Measurements from ENCODE around the gene NTRK2. TPM values are rescaled to one million over a fixed set of nuclear protein-coding genes. Genes with fewer than 3 reads are reported as not detected.

NTRK2 gene
- total and polyA plus RNA-seq, 7 donors = 0.46 to 3.0 (median 2.1) TPM

- Histone ChIP-seq H3K9me3 (no peaks in the 10 kb centered on the region), H3K36me3 (no peaks in the 10 kb centered on the region), H3K4me1 (no peaks in the 10 kb centered on the region), H3K27me3 (no peaks in the 10 kb centered on the region), H3K27ac (no peak overlapping the region), H3K4me3 (no peak overlapping the region)
- intact Hi-C loops (cut with DNase I) = no loop called here
- 85 to 96% methylated on average over 2 of the region's 2 CpGs for WGBS, 2 donors
- TF ChIP-seq POLR2A (IDR thresholded peaks at IDR 0.05) = no peak
- no peak for TF ChIP-seq POLR2AphosphoS5 (IDR thresholded peaks at IDR 0.05)
- TF ChIP-seq EP300 (IDR thresholded peaks at IDR 0.05) = no peak
- no peak for TF ChIP-seq CTCF (IDR thresholded peaks at IDR 0.05)
- no peak for DNase-seq
Measured at GRCh38 chr9:84943482-84944050, 274.0 kb downstream of the NTRK2 start.

- no peak for DNase-seq
- H3K4me1 ChIP-seq = no peaks in the 10 kb centered on the region
- no peaks in the 10 kb centered on the region for H3K36me3 ChIP-seq
- intact Hi-C loops (cut with DNase I) = no loop called here
- WGBS, 2 donors = 72 to 79% methylated on average over 8 of the region's 8 CpGs
- no peak overlapping the region for H3K27ac ChIP-seq
- H3K4me3 ChIP-seq = no peak overlapping the region
- no peaks in the 10 kb centered on the region for H3K27me3 ChIP-seq
- TF ChIP-seq CTCF (IDR thresholded peaks at IDR 0.05) (no peak), POLR2AphosphoS5 (IDR thresholded peaks at IDR 0.05) (no peak), POLR2A (IDR thresholded peaks at IDR 0.05) (no peak), EP300 (IDR thresholded peaks at IDR 0.05) (no peak)
- H3K9me3 ChIP-seq = no peaks in the 10 kb centered on the region
Measured at GRCh38 chr9:84945878-84946538, 276.5 kb downstream of the NTRK2 start.

GRCh38 chr9:84947412-84947972 is 278.0 kb downstream of the NTRK2 start:
- WGBS, 2 donors = 60 to 86% methylated on average over 5 of the region's 5 CpGs
- Histone ChIP-seq H3K27ac (no peak overlapping the region), H3K4me3 (no peak overlapping the region), H3K9me3 (no peaks in the 10 kb centered on the region), H3K27me3 (no peaks in the 10 kb centered on the region), H3K36me3 (no peaks in the 10 kb centered on the region), H3K4me1 (no peaks in the 10 kb centered on the region)
- no peak for DNase-seq
- TF ChIP-seq EP300 (IDR thresholded peaks at IDR 0.05) (no peak), CTCF (IDR thresholded peaks at IDR 0.05) (no peak), POLR2A (IDR thresholded peaks at IDR 0.05) (no peak), POLR2AphosphoS5 (IDR thresholded peaks at IDR 0.05) (no peak)
- intact Hi-C loops (cut with DNase I) = no loop called here

- 94 to 97% methylated on average over 4 of the region's 4 CpGs for WGBS, 2 donors
- TF ChIP-seq EP300 (IDR thresholded peaks at IDR 0.05) (no peak), CTCF (IDR thresholded peaks at IDR 0.05) (no peak), POLR2A (IDR thresholded peaks at IDR 0.05) (no peak), POLR2AphosphoS5 (IDR thresholded peaks at IDR 0.05) (no peak)
Measured at GRCh38 chr9:84949258-84949657, 279.7 kb downstream of the NTRK2 start.

More at GRCh38 chr9:84949258-84949657, 279.7 kb downstream of the NTRK2 start:
- Histone ChIP-seq H3K27ac (no peak overlapping the region), H3K4me1 (peaks cover 0 to 4% (median 0%) of the 10 kb centered on the region in 4 donors), H3K9me3 (no peaks in the 10 kb centered on the region), H3K4me3 (no peak overlapping the region), H3K36me3 (no peaks in the 10 kb centered on the region), H3K27me3 (no peaks in the 10 kb centered on the region)
- no peak for DNase-seq
- intact Hi-C loops (cut with DNase I) = no loop called here
